HG02840 (cell line): Measurements from ENCODE around the gene SLC9A7.

ENCODE experiments used
- ATAC-seq: cut with Tn5 transposase; IDR thresholded peaks from one replicate; pipeline ENCODE4 v1.9.1; 2021; ENCODE audit warnings: mild to moderate bottlenecking, moderate library complexity, moderate number of reproducible peaks; ENCODE audit not compliant: unreplicated experiment, low FRiP score

The SLC9A7 gene

GRCh38 chrX:46577221-46578005 is 181.5 kb downstream of the SLC9A7 start:
- ATAC-seq: no peak

- no peak for ATAC-seq
Observed at GRCh38 chrX:46576458-46576857, 182.5 kb downstream of the SLC9A7 start.

- no peak for ATAC-seq
Observed at GRCh38 chrX:46575991-46576392, 182.9 kb downstream of the SLC9A7 start.

- no peak for ATAC-seq
Observed at GRCh38 chrX:46575586-46575985, 183.3 kb downstream of the SLC9A7 start.

- ATAC-seq: no peak
Observed at GRCh38 chrX:46574774-46575381, 184.0 kb downstream of the SLC9A7 start.

- ATAC-seq: no peak
Observed at GRCh38 chrX:46573892-46574773, 184.8 kb downstream of the SLC9A7 start.

GRCh38 chrX:46573331-46573891 is 185.5 kb downstream of the SLC9A7 start, which contains the start of gene CHST7:
TSS of gene CHST7 (plus strand) at chrX:46573765. CDS start at chrX:46573932, 167 bp downstream.
- ATAC-seq: peak; percentile 31

- peak; percentile 34 for ATAC-seq
Observed at GRCh38 chrX:46572340-46572936, 186.5 kb downstream of the SLC9A7 start.

- no peak for ATAC-seq
Observed at GRCh38 chrX:46571423-46572339, 187.2 kb downstream of the SLC9A7 start.

- ATAC-seq: no peak
Observed at GRCh38 chrX:46569621-46570020, 189.3 kb downstream of the SLC9A7 start.

GRCh38 chrX:46567388-46567787 is 191.5 kb downstream of the SLC9A7 start:
- ATAC-seq: no peak

GRCh38 chrX:46561824-46562657 is 196.9 kb downstream of the SLC9A7 start:
- peak; percentile 99 for ATAC-seq

GRCh38 chrX:46559062-46559461 is 199.9 kb downstream of the SLC9A7 start:
- no peak for ATAC-seq

- no peak for ATAC-seq
Observed at GRCh38 chrX:46554942-46555341, 204.0 kb downstream of the SLC9A7 start.

- ATAC-seq: no peak
Observed at GRCh38 chrX:46553935-46554334, 205.0 kb downstream of the SLC9A7 start.

- no peak for ATAC-seq
Observed at GRCh38 chrX:46551494-46552128, 207.3 kb downstream of the SLC9A7 start.

GRCh38 chrX:46549914-46550313 is 209.0 kb downstream of the SLC9A7 start:
- ATAC-seq: no peak
